Kidney capillary endothelial cell (primary cell): ENCODE data around the gene CAPN11.

ENCODE experiments used
- DNase-seq: peaks from one replicate; pipeline ENCODE4 v3.0.0-alpha.2; 2018; ENCODE audit warnings: low spot score

Gene CAPN11

GRCh38 chr6:44156494-44157151, 2.0 kb upstream of the CAPN11 start:
- DNase-seq = no peak

GRCh38 chr6:44157152-44157521, 1.5 kb upstream of the CAPN11 start:
- no peak for DNase-seq

GRCh38 chr6:44161997-44162338, 3.3 kb downstream of the CAPN11 start:
- DNase-seq = no peak

- no peak for DNase-seq
Observed at GRCh38 chr6:44162876-44163625, 4.4 kb downstream of the CAPN11 start.

- DNase-seq = no peak
Observed at GRCh38 chr6:44166116-44166515, 7.5 kb downstream of the CAPN11 start.

- DNase-seq = no peak
Observed at GRCh38 chr6:44166591-44167184, 8.1 kb downstream of the CAPN11 start.

GRCh38 chr6:44167567-44167966, 8.9 kb downstream of the CAPN11 start:
- DNase-seq = no peak

GRCh38 chr6:44169154-44169553, 10.5 kb downstream of the CAPN11 start:
- DNase-seq = no peak

GRCh38 chr6:44169886-44170570, 11.4 kb downstream of the CAPN11 start:
- no peak for DNase-seq

GRCh38 chr6:44171899-44172546, 13.4 kb downstream of the CAPN11 start:
- DNase-seq = no peak

GRCh38 chr6:44172731-44173500, 14.3 kb downstream of the CAPN11 start:
- DNase-seq = peak; percentile 80

GRCh38 chr6:44176130-44176761, 17.6 kb downstream of the CAPN11 start:
- DNase-seq = no peak

GRCh38 chr6:44176762-44177509, 18.3 kb downstream of the CAPN11 start:
- DNase-seq = no peak

GRCh38 chr6:44177691-44178423, 19.2 kb downstream of the CAPN11 start:
- DNase-seq = peak; percentile 65

- no peak for DNase-seq
Observed at GRCh38 chr6:44178424-44179071, 19.9 kb downstream of the CAPN11 start.

GRCh38 chr6:44179072-44179536, 20.5 kb downstream of the CAPN11 start:
- DNase-seq = peak; percentile 60

- no peak for DNase-seq
Observed at GRCh38 chr6:44179648-44180047, 21.0 kb downstream of the CAPN11 start.

- DNase-seq = no peak
Observed at GRCh38 chr6:44180406-44180805, 21.8 kb downstream of the CAPN11 start.

- no peak for DNase-seq
Observed at GRCh38 chr6:44180886-44181285, 22.3 kb downstream of the CAPN11 start.
